ENCODE measurements around the gene GALNT18. TPM values are rescaled to one million over a fixed set of nuclear protein-coding genes. Genes with fewer than 3 reads are reported as not detected.
"Not testable (repeated sequence)": the region's sequence is repeated elsewhere in the genome, so short reads cannot be mapped to it uniquely, and the experiment has no call there.

GALNT18 gene
- total RNA-seq, 1 donor from 2014 or later = 12.9 TPM

GRCh38 chr11:11456866-11457265 lies 164.9 kb downstream of the GALNT18 start:
- DNase-seq = no peak

GRCh38 chr11:11454671-11455223 lies 167.1 kb downstream of the GALNT18 start:
- DNase-seq = no peak

GRCh38 chr11:11451501-11452005 lies 170.3 kb downstream of the GALNT18 start:
- no peak for DNase-seq

GRCh38 chr11:11450744-11451362 lies 171.0 kb downstream of the GALNT18 start:
- DNase-seq = no peak

GRCh38 chr11:11449327-11449726 lies 172.5 kb downstream of the GALNT18 start:
- no peak for DNase-seq

GRCh38 chr11:11448626-11449025 lies 173.2 kb downstream of the GALNT18 start:
- DNase-seq = no peak

GRCh38 chr11:11447601-11448000 lies 174.2 kb downstream of the GALNT18 start:
- DNase-seq = not testable (repeated sequence)

- no peak for DNase-seq
These were observed 174.8 kb downstream of the GALNT18 start for GRCh38 chr11:11446967-11447366.

GRCh38 chr11:11446564-11446963 lies 175.2 kb downstream of the GALNT18 start:
- no peak for DNase-seq

GRCh38 chr11:11445441-11446185 lies 176.2 kb downstream of the GALNT18 start:
- no peak for DNase-seq

GRCh38 chr11:11444804-11445131 lies 177.0 kb downstream of the GALNT18 start:
- DNase-seq = no peak

GRCh38 chr11:11444027-11444803 lies 177.6 kb downstream of the GALNT18 start:
- no peak for DNase-seq

- no peak for DNase-seq
These were observed 179.0 kb downstream of the GALNT18 start for GRCh38 chr11:11442791-11443190.

- no peak for DNase-seq
These were observed 180.3 kb downstream of the GALNT18 start for GRCh38 chr11:11441516-11441915.

GRCh38 chr11:11441091-11441490 lies 180.7 kb downstream of the GALNT18 start:
- DNase-seq = no peak

GRCh38 chr11:11440144-11440543 lies 181.7 kb downstream of the GALNT18 start:
- no peak for DNase-seq

GRCh38 chr11:11439591-11439990 lies 182.2 kb downstream of the GALNT18 start:
- no peak for DNase-seq

GRCh38 chr11:11436715-11437313 lies 185.0 kb downstream of the GALNT18 start:
- DNase-seq = no peak

- no peak for DNase-seq
These were observed 186.2 kb downstream of the GALNT18 start for GRCh38 chr11:11435635-11436034.

GRCh38 chr11:11433960-11434359 lies 187.8 kb downstream of the GALNT18 start:
- no peak for DNase-seq

GRCh38 chr11:11432621-11433319 lies 189.0 kb downstream of the GALNT18 start:
- no peak for DNase-seq

- no peak for DNase-seq
These were observed 191.4 kb downstream of the GALNT18 start for GRCh38 chr11:11430431-11430830.

Data from skin of body (tissue), 2 donors.